ENCODE data around the gene RNF150. TPM values are rescaled to one million over a fixed set of nuclear protein-coding genes. Genes with fewer than 3 reads are reported as not detected.

The RNF150 gene
- total and polyA plus RNA-seq, 4 donors: 0.27 to 1.4 (median 0.81) TPM

DNA sequence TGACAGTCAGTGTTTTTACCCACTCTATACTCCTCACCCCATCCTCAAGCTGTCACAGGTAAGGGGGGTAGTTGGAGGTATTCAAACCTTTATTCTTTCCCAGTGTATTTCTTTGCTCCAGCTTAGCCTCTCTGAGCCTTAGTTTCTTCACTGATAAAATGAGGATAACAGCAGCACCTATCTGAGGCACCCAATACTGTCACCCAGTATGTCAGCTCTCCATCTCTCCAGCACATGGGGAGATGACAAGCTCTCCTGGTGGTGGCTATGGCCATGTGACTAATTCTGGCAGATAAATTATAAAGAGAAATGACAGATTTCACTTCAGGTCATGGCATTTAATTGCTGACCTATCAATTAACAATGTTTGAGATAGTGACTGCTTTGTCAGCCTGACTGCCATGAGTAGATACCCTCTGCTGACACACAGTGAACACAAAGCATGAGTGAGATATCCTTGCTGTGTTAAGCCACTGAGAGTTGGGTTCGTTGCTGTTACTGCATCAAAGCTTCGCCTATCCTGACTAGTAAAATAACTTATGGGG is 200.7 kb downstream of the RNF150 start:
- WGBS: 93% methylated on average over 2 of the region's 2 CpGs
- Histone ChIP-seq H3K9ac (ENCODE audit: low read depth in 1 of 2, low read length in 2 of 2) (no peak overlapping the region), H3K4me1 (ENCODE audit: control insufficient read depth in 4 of 4, insufficient read depth in 4 of 4, low read length in 3 of 4) (peaks cover 0 to 3% (median 0%) of the 10 kb centered on the region in 4 donors), H3K27me3 (ENCODE audit: control insufficient read depth in 4 of 4, insufficient read depth in 4 of 4, low read length in 3 of 4) (no peaks in the 10 kb centered on the region), H3K36me3 (ENCODE audit: control insufficient read depth in 4 of 4, insufficient read depth in 3 of 4, low read depth in 1 of 4, low read length in 3 of 4) (no peaks in the 10 kb centered on the region), H3K9me3 (ENCODE audit: control insufficient read depth in 4 of 4, low read length in 3 of 4) (no peaks in the 10 kb centered on the region), H3K4me3 (ENCODE audit: low read depth in 1 of 3, low read length in 3 of 3) (no peak overlapping the region), H3K27ac (ENCODE audit: low read depth in 1 of 2, low read length in 2 of 2) (no peak overlapping the region)
- no peak for DNase-seq (ENCODE audit: low spot score)
- TF ChIP-seq SP1 (IDR thresholded peaks at IDR 0.05): no peak
- TF ChIP-seq, protein P1, sequence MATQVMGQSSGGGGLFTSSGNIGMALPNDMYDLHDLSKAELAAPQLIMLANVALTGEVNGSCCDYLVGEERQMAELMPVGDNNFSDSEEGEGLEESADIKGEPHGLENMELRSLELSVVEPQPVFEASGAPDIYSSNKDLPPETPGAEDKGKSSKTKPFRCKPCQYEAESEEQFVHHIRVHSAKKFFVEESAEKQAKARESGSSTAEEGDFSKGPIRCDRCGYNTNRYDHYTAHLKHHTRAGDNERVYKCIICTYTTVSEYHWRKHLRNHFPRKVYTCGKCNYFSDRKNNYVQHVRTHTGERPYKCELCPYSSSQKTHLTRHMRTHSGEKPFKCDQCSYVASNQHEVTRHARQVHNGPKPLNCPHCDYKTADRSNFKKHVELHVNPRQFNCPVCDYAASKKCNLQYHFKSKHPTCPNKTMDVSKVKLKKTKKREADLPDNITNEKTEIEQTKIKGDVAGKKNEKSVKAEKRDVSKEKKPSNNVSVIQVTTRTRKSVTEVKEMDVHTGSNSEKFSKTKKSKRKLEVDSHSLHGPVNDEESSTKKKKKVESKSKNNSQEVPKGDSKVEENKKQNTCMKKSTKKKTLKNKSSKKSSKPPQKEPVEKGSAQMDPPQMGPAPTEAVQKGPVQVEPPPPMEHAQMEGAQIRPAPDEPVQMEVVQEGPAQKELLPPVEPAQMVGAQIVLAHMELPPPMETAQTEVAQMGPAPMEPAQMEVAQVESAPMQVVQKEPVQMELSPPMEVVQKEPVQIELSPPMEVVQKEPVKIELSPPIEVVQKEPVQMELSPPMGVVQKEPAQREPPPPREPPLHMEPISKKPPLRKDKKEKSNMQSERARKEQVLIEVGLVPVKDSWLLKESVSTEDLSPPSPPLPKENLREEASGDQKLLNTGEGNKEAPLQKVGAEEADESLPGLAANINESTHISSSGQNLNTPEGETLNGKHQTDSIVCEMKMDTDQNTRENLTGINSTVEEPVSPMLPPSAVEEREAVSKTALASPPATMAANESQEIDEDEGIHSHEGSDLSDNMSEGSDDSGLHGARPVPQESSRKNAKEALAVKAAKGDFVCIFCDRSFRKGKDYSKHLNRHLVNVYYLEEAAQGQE (IDR thresholded peaks at IDR 0.05): no peak
- TF ChIP-seq YY1 (IDR thresholded peaks at IDR 0.05): no peak
- TF ChIP-seq JUND (IDR thresholded peaks at IDR 0.05): no peak
- TF ChIP-seq HNF4G (IDR thresholded peaks at IDR 0.05): no peak
- TF ChIP-seq, protein P2, sequence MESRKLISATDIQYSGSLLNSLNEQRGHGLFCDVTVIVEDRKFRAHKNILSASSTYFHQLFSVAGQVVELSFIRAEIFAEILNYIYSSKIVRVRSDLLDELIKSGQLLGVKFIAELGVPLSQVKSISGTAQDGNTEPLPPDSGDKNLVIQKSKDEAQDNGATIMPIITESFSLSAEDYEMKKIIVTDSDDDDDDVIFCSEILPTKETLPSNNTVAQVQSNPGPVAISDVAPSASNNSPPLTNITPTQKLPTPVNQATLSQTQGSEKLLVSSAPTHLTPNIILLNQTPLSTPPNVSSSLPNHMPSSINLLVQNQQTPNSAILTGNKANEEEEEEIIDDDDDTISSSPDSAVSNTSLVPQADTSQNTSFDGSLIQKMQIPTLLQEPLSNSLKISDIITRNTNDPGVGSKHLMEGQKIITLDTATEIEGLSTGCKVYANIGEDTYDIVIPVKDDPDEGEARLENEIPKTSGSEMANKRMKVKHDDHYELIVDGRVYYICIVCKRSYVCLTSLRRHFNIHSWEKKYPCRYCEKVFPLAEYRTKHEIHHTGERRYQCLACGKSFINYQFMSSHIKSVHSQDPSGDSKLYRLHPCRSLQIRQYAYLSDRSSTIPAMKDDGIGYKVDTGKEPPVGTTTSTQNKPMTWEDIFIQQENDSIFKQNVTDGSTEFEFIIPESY (IDR thresholded peaks at IDR 0.05): no peak

DNA sequence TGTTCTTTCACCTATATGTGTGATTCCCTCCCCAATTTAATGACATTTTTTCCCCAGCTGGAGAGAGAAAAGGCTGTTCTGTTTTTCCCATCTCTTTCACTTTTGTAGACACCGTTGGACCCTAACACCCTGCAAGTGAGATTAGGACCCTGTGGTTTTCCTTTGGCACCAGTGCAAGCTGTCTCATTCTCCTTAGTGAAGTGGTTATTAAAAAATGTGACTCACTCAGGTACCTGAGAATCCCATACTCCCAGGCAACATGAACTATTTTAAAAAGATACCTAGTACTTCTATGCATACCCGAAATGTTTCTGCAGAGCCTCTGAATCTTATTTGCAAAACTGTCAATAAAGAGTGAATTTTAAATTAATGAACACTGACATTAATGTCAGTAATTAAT is 201.4 kb downstream of the RNF150 start:
- no peak for DNase-seq (ENCODE audit: low spot score)
- no peaks in the 10 kb centered on the region for H3K36me3 ChIP-seq (ENCODE audit: control insufficient read depth in 4 of 4, insufficient read depth in 3 of 4, low read depth in 1 of 4, low read length in 3 of 4)
- H3K4me3 ChIP-seq (ENCODE audit: low read depth in 1 of 3, low read length in 3 of 3): no peak overlapping the region
- TF ChIP-seq, protein P3, sequence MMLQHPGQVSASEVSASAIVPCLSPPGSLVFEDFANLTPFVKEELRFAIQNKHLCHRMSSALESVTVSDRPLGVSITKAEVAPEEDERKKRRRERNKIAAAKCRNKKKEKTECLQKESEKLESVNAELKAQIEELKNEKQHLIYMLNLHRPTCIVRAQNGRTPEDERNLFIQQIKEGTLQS (IDR thresholded peaks at IDR 0.05): no peak
- TF ChIP-seq, protein P1 (IDR thresholded peaks at IDR 0.05): no peak
- no peak for TF ChIP-seq YY1 (IDR thresholded peaks at IDR 0.05)
- WGBS: 52% methylated on average over 2 of the region's 2 CpGs
- H3K27ac ChIP-seq (ENCODE audit: low read depth in 1 of 2, low read length in 2 of 2): no peak overlapping the region
- H3K9ac ChIP-seq (ENCODE audit: low read depth in 1 of 2, low read length in 2 of 2): no peak overlapping the region
- H3K27me3 ChIP-seq (ENCODE audit: control insufficient read depth in 4 of 4, insufficient read depth in 4 of 4, low read length in 3 of 4): no peaks in the 10 kb centered on the region
- peaks cover 0 to 3% (median 0%) of the 10 kb centered on the region in 4 donors for H3K4me1 ChIP-seq (ENCODE audit: control insufficient read depth in 4 of 4, insufficient read depth in 4 of 4, low read length in 3 of 4)
- no peaks in the 10 kb centered on the region for H3K9me3 ChIP-seq (ENCODE audit: control insufficient read depth in 4 of 4, low read length in 3 of 4)
